ENCODE data around the gene MLLT3. TPM values are rescaled to one million over a fixed set of nuclear protein-coding genes. Genes with fewer than 3 reads are reported as not detected.

The MLLT3 gene
- total RNA-seq, 1 experiment from 2014 or later = 21.6 TPM

GRCh38 chr9:20302197-20302596 lies 320.1 kb downstream of the MLLT3 start:
- Histone ChIP-seq H3K9me3 (ENCODE audit: insufficient read depth, low read depth) (no peaks in the 10 kb centered on the region), H3K9me2 (ENCODE audit: insufficient read depth) (no peaks in the 10 kb centered on the region), H3K79me2 (ENCODE audit: low read depth) (no peaks in the 10 kb centered on the region), H3K4me3 (no peak overlapping the region), H2AFZ (no peak overlapping the region), H3K27ac (no peak overlapping the region), H3K4me1 (replicated peaks; ENCODE audit: insufficient read depth) (no peaks in the 10 kb centered on the region), H3F3A (ENCODE audit: insufficient read depth, low read depth) (no peaks in the 10 kb centered on the region), H3K4me2 (no peak overlapping the region), H4K20me1 (ENCODE audit: insufficient read depth) (no peaks in the 10 kb centered on the region), H3K27me3 (ENCODE audit: insufficient read depth, low read depth) (peaks cover 1% of the 10 kb centered on the region; the same call in 1 of the 2 replicates), H3K36me3 (ENCODE audit: low read depth) (no peaks in the 10 kb centered on the region)
- ChIA-PET CTCF (no interaction called here), POLR2A (ENCODE audit: unreplicated experiment) (no interaction called here)
- no TSS peak for BruUV-seq (replicated peaks)
- intact Hi-C loops (cut with micrococcal nuclease; ENCODE audit: unreplicated experiment) = no loop called here
- no peak for TF ChIP-seq CTCF (conservative IDR thresholded peaks at IDR 0.05)
- no peak for TF ChIP-seq EZH2 (IDR thresholded peaks at IDR 0.05; ENCODE audit: low read depth)
- no peak for DNase-seq

- POLR2A ChIA-PET (ENCODE audit: unreplicated experiment) = no interaction called here
- no peaks in the 10 kb centered on the region for H3K79me2 ChIP-seq (ENCODE audit: low read depth)
Measured at GRCh38 chr9:20300430-20301115, 321.7 kb downstream of the MLLT3 start.

GRCh38 chr9:20297646-20298084 lies 324.6 kb downstream of the MLLT3 start:
- H3K79me2 ChIP-seq (ENCODE audit: low read depth) = no peaks in the 10 kb centered on the region
- H3K4me1 ChIP-seq (replicated peaks; ENCODE audit: insufficient read depth) = no peaks in the 10 kb centered on the region
- H3F3A ChIP-seq (ENCODE audit: insufficient read depth, low read depth) = no peaks in the 10 kb centered on the region
- ChIA-PET POLR2A (ENCODE audit: unreplicated experiment) (no interaction called here), CTCF (no interaction called here)
- no peaks in the 10 kb centered on the region for H3K27me3 ChIP-seq (ENCODE audit: insufficient read depth, low read depth)
- DNase-seq = no peak
- H3K36me3 ChIP-seq (ENCODE audit: low read depth) = no peaks in the 10 kb centered on the region
- H3K4me2 ChIP-seq = no peak overlapping the region
- H3K4me3 ChIP-seq = no peak overlapping the region
- no peaks in the 10 kb centered on the region for H4K20me1 ChIP-seq (ENCODE audit: insufficient read depth)
- no peak for TF ChIP-seq EZH2 (IDR thresholded peaks at IDR 0.05; ENCODE audit: low read depth)
- H2AFZ ChIP-seq = no peak overlapping the region
- H3K27ac ChIP-seq = no peak overlapping the region
- intact Hi-C loops (cut with micrococcal nuclease; ENCODE audit: unreplicated experiment) = no loop called here
- no TSS peak for BruUV-seq (replicated peaks)
- H3K9me2 ChIP-seq (ENCODE audit: insufficient read depth) = no peaks in the 10 kb centered on the region
- no peaks in the 10 kb centered on the region for H3K9me3 ChIP-seq (ENCODE audit: insufficient read depth, low read depth)

More at GRCh38 chr9:20300430-20301115, 321.7 kb downstream of the MLLT3 start:
- H3K4me1 ChIP-seq (replicated peaks; ENCODE audit: insufficient read depth) = no peaks in the 10 kb centered on the region
- TF ChIP-seq CTCF (conservative IDR thresholded peaks at IDR 0.05) (no peak), EZH2 (IDR thresholded peaks at IDR 0.05; ENCODE audit: low read depth) (no peak)
- no peak overlapping the region for H3K27ac ChIP-seq
- no peak for DNase-seq
- CTCF ChIA-PET = no interaction called here
- H3F3A ChIP-seq (ENCODE audit: insufficient read depth, low read depth) = no peaks in the 10 kb centered on the region
- H3K9me2 ChIP-seq (ENCODE audit: insufficient read depth) = no peaks in the 10 kb centered on the region
- no peaks in the 10 kb centered on the region for H4K20me1 ChIP-seq (ENCODE audit: insufficient read depth)
- intact Hi-C loops (cut with micrococcal nuclease; ENCODE audit: unreplicated experiment) = no loop called here
- no peaks in the 10 kb centered on the region for H3K27me3 ChIP-seq (ENCODE audit: insufficient read depth, low read depth)
- H3K4me3 ChIP-seq = no peak overlapping the region
- no peaks in the 10 kb centered on the region for H3K9me3 ChIP-seq (ENCODE audit: insufficient read depth, low read depth)
- H3K36me3 ChIP-seq (ENCODE audit: low read depth) = no peaks in the 10 kb centered on the region
- no peak overlapping the region for H3K4me2 ChIP-seq
- no peak overlapping the region for H2AFZ ChIP-seq
- BruUV-seq (replicated peaks) = no TSS peak

GRCh38 chr9:20295555-20295954 lies 326.7 kb downstream of the MLLT3 start:
- no peaks in the 10 kb centered on the region for H3K27me3 ChIP-seq (ENCODE audit: insufficient read depth, low read depth)
- no peaks in the 10 kb centered on the region for H4K20me1 ChIP-seq (ENCODE audit: insufficient read depth)
- H3K4me1 ChIP-seq (replicated peaks; ENCODE audit: insufficient read depth) = no peaks in the 10 kb centered on the region
- no peak overlapping the region for H3K4me2 ChIP-seq
- CTCF ChIA-PET = no interaction called here
- no peaks in the 10 kb centered on the region for H3K9me2 ChIP-seq (ENCODE audit: insufficient read depth)
- no peak overlapping the region for H2AFZ ChIP-seq
- H3K79me2 ChIP-seq (ENCODE audit: low read depth) = no peaks in the 10 kb centered on the region
- no peak for TF ChIP-seq EZH2 (IDR thresholded peaks at IDR 0.05; ENCODE audit: low read depth)
- no peak for TF ChIP-seq CTCF (conservative IDR thresholded peaks at IDR 0.05)
- no peaks in the 10 kb centered on the region for H3K36me3 ChIP-seq (ENCODE audit: low read depth)
- H3K9me3 ChIP-seq (ENCODE audit: insufficient read depth, low read depth) = no peaks in the 10 kb centered on the region
- POLR2A ChIA-PET (ENCODE audit: unreplicated experiment) = no interaction called here
- no peaks in the 10 kb centered on the region for H3F3A ChIP-seq (ENCODE audit: insufficient read depth, low read depth)
- intact Hi-C loops (cut with micrococcal nuclease; ENCODE audit: unreplicated experiment) = no loop called here
- no peak overlapping the region for H3K27ac ChIP-seq
- no peak for DNase-seq
- H3K4me3 ChIP-seq = no peak overlapping the region
- BruUV-seq (replicated peaks) = no TSS peak
